ENCODE measurements around the gene SMG9.
"Not testable (repeated sequence)": the region's sequence is repeated elsewhere in the genome, so short reads cannot be mapped to it uniquely, and the experiment has no call there.

Gene SMG9

GRCh38 chr19:43769256-43769655 is 14.5 kb upstream of the SMG9 start:
- Mint-ChIP-seq H3K27me3 (no peaks in the 10 kb centered on the region), H3K4me1 (ENCODE audit: low read depth) (peaks cover 30% of the 10 kb centered on the region), H3K36me3 (no peaks in the 10 kb centered on the region), H3K4me3 (no peak overlapping the region), H3K9me3 (ENCODE audit: low read depth) (no peaks in the 10 kb centered on the region), H3K27ac (no peak overlapping the region)

- H3K4me1 Mint-ChIP-seq (ENCODE audit: low read depth), result peaks cover 37% of the 10 kb centered on the region
- H3K36me3 Mint-ChIP-seq, result no peaks in the 10 kb centered on the region
- no peaks in the 10 kb centered on the region for H3K27me3 Mint-ChIP-seq
- peak overlapping the region; percentile 68 for H3K27ac Mint-ChIP-seq
- no peaks in the 10 kb centered on the region for H3K9me3 Mint-ChIP-seq (ENCODE audit: low read depth)
- no peak overlapping the region for H3K4me3 Mint-ChIP-seq
These were observed 13.7 kb upstream of the SMG9 start for GRCh38 chr19:43768273-43769050.

- Mint-ChIP-seq H3K9me3 (ENCODE audit: low read depth) (no peaks in the 10 kb centered on the region), H3K4me1 (ENCODE audit: low read depth) (peaks cover 43% of the 10 kb centered on the region), H3K4me3 (no peak overlapping the region), H3K27ac (peak overlapping the region; percentile 95), H3K36me3 (no peaks in the 10 kb centered on the region), H3K27me3 (no peaks in the 10 kb centered on the region)
These were observed 13.1 kb upstream of the SMG9 start for GRCh38 chr19:43767818-43768217.

GRCh38 chr19:43767316-43767715 is 12.6 kb upstream of the SMG9 start:
- H3K4me3 Mint-ChIP-seq, result no peak overlapping the region
- no peaks in the 10 kb centered on the region for H3K36me3 Mint-ChIP-seq
- peaks cover 46% of the 10 kb centered on the region for H3K4me1 Mint-ChIP-seq (ENCODE audit: low read depth)
- no peaks in the 10 kb centered on the region for H3K9me3 Mint-ChIP-seq (ENCODE audit: low read depth)
- H3K27me3 Mint-ChIP-seq, result no peaks in the 10 kb centered on the region
- H3K27ac Mint-ChIP-seq, result peak overlapping the region; percentile 95

- peak overlapping the region; percentile 72 for H3K4me3 Mint-ChIP-seq
- no peaks in the 10 kb centered on the region for H3K9me3 Mint-ChIP-seq (ENCODE audit: low read depth)
- H3K36me3 Mint-ChIP-seq, result no peaks in the 10 kb centered on the region
- peak overlapping the region; percentile 95 for H3K27ac Mint-ChIP-seq
- peaks cover 46% of the 10 kb centered on the region for H3K4me1 Mint-ChIP-seq (ENCODE audit: low read depth)
- no peaks in the 10 kb centered on the region for H3K27me3 Mint-ChIP-seq
These were observed 11.9 kb upstream of the SMG9 start for GRCh38 chr19:43766755-43767043.

GRCh38 chr19:43765109-43765876 is 10.5 kb upstream of the SMG9 start:
- no peaks in the 10 kb centered on the region for H3K36me3 Mint-ChIP-seq

GRCh38 chr19:43764684-43765083 is 9.9 kb upstream of the SMG9 start:
- Mint-ChIP-seq H3K4me1 (ENCODE audit: low read depth) (peaks cover 46% of the 10 kb centered on the region), H3K27ac (peak overlapping the region; percentile 95), H3K4me3 (peak overlapping the region; percentile 72)
- H3K9me3 Mint-ChIP-seq (ENCODE audit: low read depth); H3K27me3 Mint-ChIP-seq; H3K36me3 Mint-ChIP-seq: not testable (repeated sequence)

More at GRCh38 chr19:43765109-43765876, 10.5 kb upstream of the SMG9 start:
- H3K4me1 Mint-ChIP-seq (ENCODE audit: low read depth), result peaks cover 46% of the 10 kb centered on the region
- no peaks in the 10 kb centered on the region for H3K9me3 Mint-ChIP-seq (ENCODE audit: low read depth)
- peak overlapping the region; percentile 72 for H3K4me3 Mint-ChIP-seq
- H3K27ac Mint-ChIP-seq, result peak overlapping the region; percentile 95
- no peaks in the 10 kb centered on the region for H3K27me3 Mint-ChIP-seq

GRCh38 chr19:43763473-43763939 is 8.7 kb upstream of the SMG9 start:
- no peaks in the 10 kb centered on the region for H3K27me3 Mint-ChIP-seq
- peak overlapping the region; percentile 50 for H3K4me3 Mint-ChIP-seq
- H3K27ac Mint-ChIP-seq, result peak overlapping the region; percentile 51
- no peaks in the 10 kb centered on the region for H3K36me3 Mint-ChIP-seq
- H3K4me1 Mint-ChIP-seq (ENCODE audit: low read depth), result peaks cover 52% of the 10 kb centered on the region
- no peaks in the 10 kb centered on the region for H3K9me3 Mint-ChIP-seq (ENCODE audit: low read depth)

GRCh38 chr19:43762814-43763213 is 8.1 kb upstream of the SMG9 start:
- Mint-ChIP-seq H3K4me1 (ENCODE audit: low read depth) (peaks cover 51% of the 10 kb centered on the region), H3K4me3 (peak overlapping the region; percentile 22), H3K27me3 (no peaks in the 10 kb centered on the region), H3K27ac (peak overlapping the region; percentile 51), H3K36me3 (no peaks in the 10 kb centered on the region), H3K9me3 (ENCODE audit: low read depth) (no peaks in the 10 kb centered on the region)

- Mint-ChIP-seq H3K36me3 (peaks cover 9% of the 10 kb centered on the region), H3K27me3 (no peaks in the 10 kb centered on the region), H3K9me3 (ENCODE audit: low read depth) (no peaks in the 10 kb centered on the region), H3K27ac (no peak overlapping the region), H3K4me1 (ENCODE audit: low read depth) (peaks cover 53% of the 10 kb centered on the region), H3K4me3 (no peak overlapping the region)
These were observed 6.2 kb upstream of the SMG9 start for GRCh38 chr19:43760941-43761340.

- Mint-ChIP-seq H3K4me1 (ENCODE audit: low read depth) (peaks cover 45% of the 10 kb centered on the region), H3K27ac (peak overlapping the region; percentile 7), H3K36me3 (peaks cover 9% of the 10 kb centered on the region), H3K27me3 (no peaks in the 10 kb centered on the region), H3K9me3 (ENCODE audit: low read depth) (no peaks in the 10 kb centered on the region), H3K4me3 (no peak overlapping the region)
These were observed 4.8 kb upstream of the SMG9 start for GRCh38 chr19:43759515-43759914.

GRCh38 chr19:43755256-43755801 is 567 bp upstream of the SMG9 start:
- H3K36me3 Mint-ChIP-seq, result peaks cover 16% of the 10 kb centered on the region
- H3K4me1 Mint-ChIP-seq (ENCODE audit: low read depth), result peaks cover 50% of the 10 kb centered on the region
- H3K27me3 Mint-ChIP-seq, result no peaks in the 10 kb centered on the region
- no peaks in the 10 kb centered on the region for H3K9me3 Mint-ChIP-seq (ENCODE audit: low read depth)
- H3K27ac Mint-ChIP-seq, result peak overlapping the region; percentile 99
- peak overlapping the region; percentile 95 for H3K4me3 Mint-ChIP-seq

- Mint-ChIP-seq H3K4me3 (peak overlapping the region; percentile 95), H3K27ac (peak overlapping the region; percentile 99), H3K36me3 (peaks cover 16% of the 10 kb centered on the region), H3K9me3 (ENCODE audit: low read depth) (no peaks in the 10 kb centered on the region), H3K4me1 (ENCODE audit: low read depth) (peaks cover 46% of the 10 kb centered on the region), H3K27me3 (no peaks in the 10 kb centered on the region)
These were observed 584 bp downstream of the SMG9 start for GRCh38 chr19:43754253-43754502.

GRCh38 chr19:43752287-43752875 is 2.4 kb downstream of the SMG9 start:
- peaks cover 18% of the 10 kb centered on the region for H3K36me3 Mint-ChIP-seq
- peak overlapping the region; percentile 95 for H3K4me3 Mint-ChIP-seq

More at GRCh38 chr19:43752287-43752875, 2.4 kb downstream of the SMG9 start:
- Mint-ChIP-seq H3K27ac (peak overlapping the region; percentile 74), H3K4me1 (ENCODE audit: low read depth) (peaks cover 47% of the 10 kb centered on the region), H3K27me3 (no peaks in the 10 kb centered on the region), H3K9me3 (ENCODE audit: low read depth) (no peaks in the 10 kb centered on the region)
